ENCODE data around the gene CCL11. TPM values are rescaled to one million over a fixed set of nuclear protein-coding genes. Genes with fewer than 3 reads are reported as not detected.

Gene CCL11
- total RNA-seq, 1 donor from 2014 or later: not detected

- H3K27me3 Mint-ChIP-seq (ENCODE audit: unreplicated experiment): peaks cover 3% of the 10 kb centered on the region
- no peaks in the 10 kb centered on the region for H3K9me3 Mint-ChIP-seq (ENCODE audit: unreplicated experiment)
- no peak for DNase-seq (ENCODE audit: low spot score)
- no peak overlapping the region for H3K27ac Mint-ChIP-seq (ENCODE audit: unreplicated experiment)
- H3K4me3 Mint-ChIP-seq (ENCODE audit: unreplicated experiment): no peak overlapping the region
- TF ChIP-seq CTCF (IDR thresholded peaks at IDR 0.05; ENCODE audit: unreplicated experiment): no peak
- H3K36me3 Mint-ChIP-seq (ENCODE audit: low read depth, unreplicated experiment): no peaks in the 10 kb centered on the region
- H3K4me1 Mint-ChIP-seq (ENCODE audit: unreplicated experiment): no peaks in the 10 kb centered on the region
These were observed 2.3 kb downstream of the CCL11 start for GRCh38 chr17:34287875-34288274.

GRCh38 chr17:34290586-34290985 is 5.0 kb downstream of the CCL11 start:
- H3K36me3 Mint-ChIP-seq (ENCODE audit: low read depth, unreplicated experiment): no peaks in the 10 kb centered on the region
- H3K27me3 Mint-ChIP-seq (ENCODE audit: unreplicated experiment): peaks cover 3% of the 10 kb centered on the region
- TF ChIP-seq CTCF (IDR thresholded peaks at IDR 0.05; ENCODE audit: unreplicated experiment): no peak
- H3K4me3 Mint-ChIP-seq (ENCODE audit: unreplicated experiment): no peak overlapping the region
- no peaks in the 10 kb centered on the region for H3K4me1 Mint-ChIP-seq (ENCODE audit: unreplicated experiment)
- no peak overlapping the region for H3K27ac Mint-ChIP-seq (ENCODE audit: unreplicated experiment)
- DNase-seq (ENCODE audit: low spot score): no peak
- H3K9me3 Mint-ChIP-seq (ENCODE audit: unreplicated experiment): no peaks in the 10 kb centered on the region

- no peaks in the 10 kb centered on the region for H3K9me3 Mint-ChIP-seq (ENCODE audit: unreplicated experiment)
- no peaks in the 10 kb centered on the region for H3K4me1 Mint-ChIP-seq (ENCODE audit: unreplicated experiment)
- no peaks in the 10 kb centered on the region for H3K36me3 Mint-ChIP-seq (ENCODE audit: low read depth, unreplicated experiment)
- H3K27me3 Mint-ChIP-seq (ENCODE audit: unreplicated experiment): peaks cover 3% of the 10 kb centered on the region
- no peak for TF ChIP-seq CTCF (IDR thresholded peaks at IDR 0.05; ENCODE audit: unreplicated experiment)
- no peak for DNase-seq (ENCODE audit: low spot score)
- no peak overlapping the region for H3K27ac Mint-ChIP-seq (ENCODE audit: unreplicated experiment)
- H3K4me3 Mint-ChIP-seq (ENCODE audit: unreplicated experiment): no peak overlapping the region
These were observed 6.3 kb downstream of the CCL11 start for GRCh38 chr17:34291721-34292348.

GRCh38 chr17:34299027-34299426 is 13.5 kb downstream of the CCL11 start:
- no peaks in the 10 kb centered on the region for H3K9me3 Mint-ChIP-seq (ENCODE audit: unreplicated experiment)
- DNase-seq (ENCODE audit: low spot score): no peak
- no peaks in the 10 kb centered on the region for H3K36me3 Mint-ChIP-seq (ENCODE audit: low read depth, unreplicated experiment)
- H3K4me1 Mint-ChIP-seq (ENCODE audit: unreplicated experiment): peaks cover 22% of the 10 kb centered on the region
- H3K4me3 Mint-ChIP-seq (ENCODE audit: unreplicated experiment): no peak overlapping the region
- no peaks in the 10 kb centered on the region for H3K27me3 Mint-ChIP-seq (ENCODE audit: unreplicated experiment)
- no peak overlapping the region for H3K27ac Mint-ChIP-seq (ENCODE audit: unreplicated experiment)
- TF ChIP-seq CTCF (IDR thresholded peaks at IDR 0.05; ENCODE audit: unreplicated experiment): no peak

GRCh38 chr17:34299956-34300577 is 14.5 kb downstream of the CCL11 start:
- no peaks in the 10 kb centered on the region for H3K27me3 Mint-ChIP-seq (ENCODE audit: unreplicated experiment)
- H3K4me1 Mint-ChIP-seq (ENCODE audit: unreplicated experiment): peaks cover 22% of the 10 kb centered on the region
- DNase-seq (ENCODE audit: low spot score): no peak
- H3K4me3 Mint-ChIP-seq (ENCODE audit: unreplicated experiment): no peak overlapping the region
- peak overlapping the region; percentile 17 for H3K27ac Mint-ChIP-seq (ENCODE audit: unreplicated experiment)
- no peaks in the 10 kb centered on the region for H3K9me3 Mint-ChIP-seq (ENCODE audit: unreplicated experiment)
- no peaks in the 10 kb centered on the region for H3K36me3 Mint-ChIP-seq (ENCODE audit: low read depth, unreplicated experiment)
- no peak for TF ChIP-seq CTCF (IDR thresholded peaks at IDR 0.05; ENCODE audit: unreplicated experiment)

Data from endothelial cell (in vitro differentiated cells).